Ovary (tissue), 3 donors: Measurements from ENCODE around the gene AP1AR.

ENCODE experiments used
- CTCF ChIP-seq, 3 donors: fragments of 450-650 bp in 2 of 3; fragments of 200-600 bp in 1 of 3; IDR thresholded peaks; one replicate each; pipeline versions ENCODE4 v1.5.1 to v1.8.0; 2016 to 2022; ENCODE audit warnings: antibody characterized with exemption in 3 of 3, mild to moderate bottlenecking in 1 of 3
- EP300 ChIP-seq: sonication (generic); formaldehyde crosslinking; IDR thresholded peaks from one replicate; pipeline ENCODE4 v1.6.1; 2017; ENCODE audit warnings: antibody characterized with exemption
- POLR2A ChIP-seq: fragments of 450-650 bp; IDR thresholded peaks from one replicate; pipeline ENCODE4 v1.6.1; 2017; ENCODE audit warnings: antibody characterized with exemption, mild to moderate bottlenecking, moderate library complexity
- donor health status: DM: no; HTN: no; CAD: no.

- TF ChIP-seq CTCF (IDR thresholded peaks at IDR 0.05) (no peak), POLR2A (no peak), EP300 (no peak)
Observed at GRCh38 chr4:112245383-112245782, 13.8 kb downstream of the AP1AR start.
